HS-27A (cell line): ENCODE data around the gene SSBP4.

Experiments used
- DNase-seq: peaks from one replicate; pipeline ENCODE4 v3.0.0-alpha.2; 2012; ENCODE audit warnings: low read depth, missing footprints

The SSBP4 gene

DNA sequence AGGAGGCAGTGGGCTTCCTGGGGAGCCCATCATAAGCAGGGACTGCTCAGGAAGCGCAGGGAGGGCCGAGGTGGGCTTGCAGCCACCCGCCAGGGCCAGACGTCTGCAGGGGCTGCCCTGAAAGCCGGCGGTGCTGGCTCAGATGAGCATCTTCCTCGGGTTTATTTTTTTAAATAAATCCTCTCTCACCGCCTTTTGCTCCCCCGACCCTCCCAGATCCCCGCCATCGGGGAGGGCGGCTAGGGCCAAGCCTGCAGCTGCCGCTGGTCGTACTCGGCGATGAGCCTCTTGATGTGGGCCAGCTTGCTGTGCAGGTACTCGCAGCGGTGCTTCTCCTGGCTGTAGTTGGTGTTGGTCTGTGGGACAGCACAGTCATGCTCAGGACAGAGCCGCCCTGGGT is 25.3 kb downstream of the SSBP4 start:
- no peak for DNase-seq

DNA sequence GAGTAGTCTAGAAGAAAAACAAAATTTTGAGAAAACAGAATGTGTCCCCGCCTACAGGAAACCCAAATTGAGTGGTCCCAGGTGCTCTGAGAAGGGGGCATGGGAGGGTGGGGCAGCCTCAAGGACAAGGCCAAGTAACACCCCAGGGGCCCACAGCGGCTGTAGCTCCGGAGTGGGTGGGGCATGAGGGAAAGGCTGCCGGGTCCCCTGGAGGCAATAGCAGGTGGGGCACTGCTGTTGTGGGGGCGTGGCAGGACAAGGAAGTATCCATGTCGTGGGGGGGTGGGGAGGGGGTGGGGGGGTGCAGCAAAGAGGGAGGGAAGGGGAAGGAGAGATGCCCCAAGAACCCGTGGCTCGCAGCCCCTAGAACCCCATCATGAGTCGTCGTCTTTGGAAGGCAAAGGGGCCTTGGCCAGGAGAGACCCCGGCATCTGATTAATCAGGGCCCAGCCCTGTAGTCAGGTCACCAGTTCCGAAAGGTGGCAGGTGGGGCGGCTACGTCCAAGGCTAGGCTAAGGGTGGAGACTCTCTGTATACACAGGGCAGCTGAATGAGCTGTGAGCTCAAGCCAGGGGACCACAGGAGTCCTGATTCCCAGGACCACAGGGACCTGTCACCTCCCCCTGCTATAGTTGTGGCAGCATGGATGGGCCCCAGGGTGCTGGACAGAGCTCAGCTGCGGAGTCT is 26.2 kb downstream of the SSBP4 start:
- no peak for DNase-seq

DNA sequence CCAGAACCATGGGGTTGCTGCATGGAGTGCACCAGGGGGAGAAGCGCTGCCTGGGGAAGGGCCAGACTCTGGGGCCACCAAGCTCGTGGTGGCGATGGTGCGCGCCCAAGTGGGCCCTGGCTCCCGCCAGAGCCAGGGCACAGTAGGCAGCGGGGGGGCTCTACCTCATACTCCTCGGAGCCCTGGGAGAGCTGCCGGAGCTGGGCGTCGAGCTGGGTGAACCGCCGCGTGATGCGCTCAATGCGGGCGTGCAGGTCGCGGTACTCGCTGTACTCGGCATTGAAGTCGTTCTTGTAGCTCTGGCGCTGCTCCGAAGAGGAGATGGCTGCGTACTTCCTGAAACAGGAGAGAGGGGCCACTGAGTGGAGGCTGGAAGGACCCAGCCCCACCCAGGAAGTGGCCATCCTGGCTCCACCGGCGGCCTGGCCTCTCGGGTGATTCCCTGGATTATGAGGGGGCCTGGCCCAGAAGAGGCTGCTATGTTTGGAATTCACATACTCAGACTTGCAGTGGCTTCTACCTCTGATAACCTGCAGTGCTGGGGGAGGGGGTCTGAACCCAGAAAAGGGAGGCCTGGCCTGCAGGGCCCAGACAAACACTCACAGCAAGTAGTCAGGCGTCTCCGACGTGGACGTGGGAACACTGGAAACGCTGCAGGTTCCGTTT is 27.1 kb downstream of the SSBP4 start:
- no peak for DNase-seq

DNA sequence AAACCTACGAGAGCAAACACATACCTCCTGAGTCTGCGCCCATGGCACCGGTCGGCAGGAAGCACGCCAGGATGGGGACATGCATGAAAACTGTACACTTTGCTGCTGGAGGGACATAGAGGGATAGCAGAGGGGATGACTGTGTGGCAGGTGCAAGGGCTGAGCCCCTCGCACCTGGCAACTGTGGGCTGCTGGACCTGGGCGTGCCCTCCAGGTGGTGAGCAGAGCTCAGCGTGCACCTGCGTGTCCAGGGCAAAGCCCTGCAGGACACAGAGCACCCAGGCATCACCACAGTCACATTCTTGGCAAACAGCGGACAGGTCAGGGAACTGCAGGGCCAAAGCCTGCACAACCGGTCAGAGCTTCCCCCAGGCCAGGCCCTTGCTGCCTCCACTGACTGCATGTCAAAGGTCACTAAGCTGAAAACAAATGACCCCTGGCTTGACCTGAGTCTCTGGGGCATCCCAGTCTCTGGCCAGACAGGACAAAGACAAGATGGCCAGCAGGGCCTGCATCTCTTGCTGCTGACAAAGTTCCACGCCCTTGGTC is 27.7 kb downstream of the SSBP4 start:
- no peak for DNase-seq

DNA sequence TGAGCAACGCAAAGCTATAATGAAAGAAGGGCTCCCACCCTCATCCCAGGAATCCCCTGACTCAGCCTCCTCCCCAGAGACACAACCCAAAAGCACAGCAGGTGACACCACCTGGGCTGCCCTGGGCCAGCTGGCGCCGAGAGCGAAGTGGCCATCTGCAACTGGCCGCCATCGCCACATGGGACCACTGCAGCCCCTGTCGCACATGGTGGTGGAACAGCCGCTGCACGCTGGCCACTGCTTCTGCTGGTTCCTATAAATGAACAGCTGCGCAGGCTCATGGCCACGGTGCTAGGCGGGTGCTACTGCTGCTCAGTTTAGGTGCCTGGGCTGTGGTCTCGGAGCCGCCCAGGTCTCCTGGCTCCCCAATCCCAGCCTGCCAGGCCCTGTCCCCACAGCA is 30.4 kb downstream of the SSBP4 start:
- no peak for DNase-seq

DNA sequence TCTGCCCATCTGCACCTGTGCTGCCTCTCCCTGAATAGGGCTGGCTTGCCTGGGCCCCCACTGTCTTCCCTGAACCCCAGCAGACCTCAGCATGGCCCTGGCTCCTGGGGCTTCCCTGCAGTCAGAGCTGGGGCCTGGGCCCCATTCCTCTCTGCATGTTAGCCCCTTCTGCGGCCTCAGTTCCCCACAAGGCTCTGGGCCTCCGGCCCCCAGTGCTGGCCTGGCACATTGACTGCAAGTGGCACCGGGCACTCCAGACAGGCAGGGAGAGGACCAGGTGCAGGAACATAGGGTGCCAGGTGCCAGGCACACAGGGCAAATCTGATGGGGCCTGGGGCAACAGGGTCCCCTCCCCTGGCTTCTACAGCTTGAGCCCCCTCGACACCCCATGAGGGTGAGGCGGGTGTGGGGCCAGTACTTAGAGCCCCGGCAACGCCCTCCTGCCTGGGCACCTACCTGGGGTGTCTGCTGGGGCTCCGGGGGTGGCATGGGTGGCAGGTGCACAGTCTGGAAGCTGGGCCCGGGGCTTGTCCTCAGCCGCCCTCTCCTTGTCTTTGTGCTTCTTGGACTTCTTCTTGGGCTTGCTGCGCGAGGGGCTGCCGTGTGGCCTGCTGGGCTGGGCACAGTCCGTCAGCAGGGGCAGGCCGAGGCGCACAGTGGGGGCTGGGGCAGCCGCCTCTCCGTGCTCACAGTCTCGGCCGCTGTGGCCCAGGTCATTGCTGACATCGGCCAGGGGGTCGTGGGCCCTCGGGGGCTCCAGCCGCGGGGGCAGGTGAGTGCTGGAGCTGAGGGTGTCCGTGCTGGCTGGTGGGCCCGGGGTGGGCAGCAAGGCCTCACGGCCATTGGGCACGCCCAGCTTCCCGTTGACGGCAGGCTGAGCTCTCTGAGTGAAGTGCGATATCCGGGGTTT is 31.1 kb downstream of the SSBP4 start:
- no peak for DNase-seq

DNA sequence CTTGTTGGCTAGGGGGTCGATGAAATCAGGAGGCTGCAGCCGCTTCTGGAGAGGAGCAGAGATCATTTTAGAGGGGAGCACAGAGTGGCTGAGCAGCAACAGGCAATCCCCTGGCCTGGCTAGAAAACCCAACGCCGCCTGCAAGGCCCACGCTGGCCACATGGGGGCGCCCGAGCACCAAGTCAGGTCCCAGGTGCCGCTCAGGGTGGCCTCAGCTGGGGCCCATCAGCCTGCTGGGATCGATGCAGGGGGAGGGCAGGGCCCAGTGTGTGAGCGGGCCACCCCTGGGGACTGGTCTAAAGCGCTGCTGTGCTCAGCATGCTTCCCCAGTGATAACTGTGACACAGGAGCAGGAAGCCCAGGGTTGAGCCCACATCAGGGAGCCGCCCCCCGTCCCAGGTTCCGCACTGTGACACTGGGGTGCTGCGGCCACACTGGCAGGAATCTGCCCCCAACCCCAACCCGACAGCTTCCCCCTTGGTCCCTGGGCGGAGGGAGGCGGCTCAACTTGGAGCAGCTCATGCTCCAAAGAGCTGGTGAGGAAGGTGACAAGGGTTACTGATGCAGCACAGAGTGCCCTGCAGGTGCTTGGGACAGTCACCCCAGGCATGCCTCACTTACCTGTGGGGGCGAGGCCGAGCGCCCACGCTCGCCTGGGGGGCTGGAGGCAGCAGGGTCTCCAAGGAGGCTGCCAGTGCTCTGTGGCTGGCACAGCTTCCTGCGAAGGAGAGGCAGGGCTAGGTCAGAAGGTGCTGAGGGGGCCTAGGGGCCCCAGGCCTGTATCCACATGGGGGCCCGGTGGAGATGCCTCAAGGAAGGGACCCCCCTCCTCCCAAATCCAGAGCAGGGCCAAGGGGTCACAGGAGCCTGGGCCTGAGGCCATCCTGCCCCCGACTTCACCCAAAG is 32.0 kb downstream of the SSBP4 start:
- DNase-seq = peak; percentile 39

DNA sequence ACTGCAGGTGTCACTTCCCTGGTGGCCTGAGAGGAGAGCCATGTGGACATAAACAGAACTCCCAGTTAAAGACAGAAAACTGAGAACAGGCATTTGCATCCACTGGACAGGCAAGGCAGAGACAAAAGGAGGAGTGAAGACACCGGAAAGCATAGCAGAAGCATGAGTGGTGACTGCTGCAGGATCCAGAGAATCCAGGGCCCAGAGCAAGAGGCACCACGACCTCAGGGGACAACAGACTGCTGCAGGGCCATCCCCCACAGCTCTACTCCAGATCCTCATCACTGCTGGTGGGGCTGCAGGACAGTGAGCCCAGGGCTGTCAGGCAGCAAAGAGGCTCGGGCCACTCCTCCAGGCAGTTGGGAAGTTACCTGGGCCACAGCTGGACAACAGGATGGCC is 33.2 kb downstream of the SSBP4 start:
- DNase-seq = no peak

DNA sequence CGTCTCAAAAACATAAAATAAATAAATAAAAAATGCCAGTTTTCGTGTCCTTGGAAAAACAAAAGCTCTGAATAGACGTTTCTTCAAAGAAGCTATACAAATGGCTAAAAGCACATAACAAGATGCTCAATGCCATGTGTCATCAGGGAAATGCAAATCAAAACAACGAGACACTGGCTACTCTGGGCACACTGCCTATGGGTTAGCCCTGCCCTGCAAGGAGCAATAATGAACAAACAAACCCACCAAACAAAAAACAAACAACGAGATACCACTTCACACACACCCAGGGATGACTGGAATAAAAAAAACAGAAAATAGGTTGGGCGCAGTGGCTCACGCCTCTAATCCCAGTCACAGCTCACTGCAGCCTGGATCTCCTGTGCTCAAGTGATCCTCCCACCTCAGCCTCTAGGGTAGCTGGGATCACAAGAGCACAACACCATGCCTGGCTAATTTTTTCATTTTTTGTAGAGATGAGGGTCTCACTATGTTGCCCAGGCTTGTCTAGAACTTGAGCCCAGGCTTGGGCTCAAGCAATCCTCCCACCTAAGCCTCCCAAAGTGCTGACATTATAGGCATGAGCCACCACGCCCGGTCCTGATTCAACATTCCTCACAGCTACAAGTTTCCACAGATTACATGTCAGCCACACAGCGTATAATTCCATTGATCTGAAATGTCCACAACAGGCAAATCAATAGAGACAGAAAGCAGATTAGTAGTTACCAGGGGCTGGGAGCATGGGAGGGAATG is 34.2 kb downstream of the SSBP4 start:
- DNase-seq = no peak

DNA sequence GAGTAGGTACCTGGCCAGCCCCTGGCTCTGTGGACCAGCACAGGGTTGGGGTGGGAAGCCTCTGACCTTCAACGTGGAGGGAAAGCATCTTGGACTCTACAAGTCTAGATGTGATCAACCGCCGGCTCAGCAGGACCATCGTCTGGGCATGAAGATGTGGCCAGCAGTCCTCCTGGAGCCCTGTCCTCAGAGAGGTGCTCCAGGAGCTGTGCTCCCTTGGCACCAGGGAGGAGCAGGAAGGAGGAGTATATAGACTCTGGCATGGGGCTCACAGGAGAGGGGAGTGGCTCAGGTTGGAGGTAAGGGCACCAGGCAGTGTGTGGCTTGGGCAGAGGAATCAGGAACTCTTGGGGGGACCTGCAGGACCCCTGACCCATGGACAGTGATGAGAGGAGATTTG is 37.1 kb downstream of the SSBP4 start:
- DNase-seq = no peak

DNA sequence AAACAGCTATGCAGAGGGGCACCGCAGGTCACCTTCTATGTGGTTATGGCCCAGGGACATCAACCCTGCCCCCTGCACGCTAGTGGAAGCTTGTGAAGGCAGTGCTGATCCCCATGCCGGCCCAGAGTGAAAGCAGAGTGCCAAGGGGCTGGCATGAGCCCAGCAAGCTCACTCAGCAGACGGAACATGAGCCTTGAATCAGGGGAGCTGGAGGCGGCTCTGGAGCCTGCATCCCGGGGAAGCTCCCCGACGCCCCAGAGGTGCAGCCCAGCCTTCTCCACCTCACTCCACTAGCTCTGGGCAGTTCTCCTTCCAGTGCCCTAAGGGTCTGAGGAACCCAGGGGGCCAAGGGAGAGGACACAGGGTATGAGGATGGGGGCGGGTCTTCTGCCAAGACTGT is 37.8 kb downstream of the SSBP4 start:
- DNase-seq = no peak

DNA sequence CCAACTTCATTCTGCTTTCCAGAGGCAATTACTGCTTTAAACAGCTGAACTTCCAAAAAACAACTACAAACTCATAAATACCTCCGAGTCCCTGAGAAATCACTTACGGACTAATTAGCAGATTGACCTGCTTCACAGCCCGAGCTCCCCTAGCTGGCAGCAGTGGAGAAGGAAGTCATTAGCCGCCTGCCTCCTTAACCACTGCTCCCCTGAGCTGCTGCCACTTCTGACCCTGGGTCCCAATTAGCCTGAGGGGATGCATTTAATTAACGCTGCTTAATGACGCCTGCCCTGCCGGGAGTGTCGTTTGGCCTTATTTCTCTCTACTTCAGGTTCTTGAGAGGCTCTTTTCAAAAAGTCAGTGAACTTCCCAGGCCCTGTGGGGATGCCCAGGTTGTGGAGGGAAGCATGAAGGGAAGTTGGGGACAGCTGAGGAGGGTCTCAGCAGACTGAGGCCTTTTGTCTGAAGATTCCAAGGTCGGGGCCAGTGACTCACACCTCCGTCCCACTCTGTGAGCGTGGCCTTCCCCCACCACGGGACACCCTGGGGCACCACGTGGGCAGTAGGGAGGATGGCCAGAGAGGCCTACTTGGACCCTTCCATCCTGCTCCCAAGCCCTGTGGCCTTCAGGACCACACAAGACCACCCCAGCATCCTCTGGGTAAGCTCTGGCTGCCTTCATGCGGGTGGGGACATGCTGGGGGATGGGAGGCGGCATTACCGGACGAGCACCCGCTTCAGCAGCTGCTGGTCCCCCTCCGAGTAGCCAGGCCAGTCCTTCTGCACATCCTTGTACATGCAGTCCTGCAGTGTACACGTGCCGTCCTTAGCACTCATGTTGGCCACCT is 38.5 kb downstream of the SSBP4 start:
- DNase-seq = no peak

DNA sequence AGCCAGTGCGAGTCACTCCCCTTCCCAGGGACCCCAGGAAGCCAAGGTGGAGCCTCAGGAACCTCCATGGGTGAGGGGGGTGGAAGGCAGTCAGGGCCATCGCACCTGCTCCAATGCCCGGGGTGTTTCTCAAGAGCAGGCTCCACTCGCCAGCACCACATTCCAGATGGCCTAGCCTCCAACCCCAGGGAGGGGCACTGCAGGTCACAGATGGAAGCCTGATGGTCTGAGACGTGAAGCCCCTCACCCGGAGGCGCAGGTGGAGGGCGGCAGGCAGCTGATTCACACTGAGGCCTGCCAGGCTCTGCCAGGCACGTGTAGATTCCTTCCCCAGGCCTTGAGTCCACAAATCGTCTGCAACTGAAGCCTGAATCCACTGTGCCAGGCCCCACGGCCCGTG is 41.7 kb downstream of the SSBP4 start:
- DNase-seq = no peak

DNA sequence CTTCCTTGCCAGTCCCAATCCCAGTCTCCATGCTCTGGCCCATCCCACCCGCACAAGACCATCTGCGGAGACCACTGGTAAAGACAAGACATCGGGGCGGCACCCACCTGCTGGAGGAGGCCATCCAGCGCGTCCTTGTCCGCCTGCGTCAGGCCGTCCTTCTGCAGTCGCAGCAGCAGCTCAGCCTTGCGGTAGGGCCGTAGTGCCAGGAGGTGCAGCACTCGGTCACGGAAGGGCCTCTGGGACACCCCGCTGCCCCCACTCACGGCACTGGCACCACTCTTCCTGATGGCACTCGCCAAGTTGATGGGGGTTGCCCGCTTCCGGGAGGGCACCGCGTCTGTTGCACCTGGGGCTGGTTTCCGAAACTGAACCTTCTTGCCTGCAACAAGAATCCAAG is 42.3 kb downstream of the SSBP4 start:
- no peak for DNase-seq

DNA sequence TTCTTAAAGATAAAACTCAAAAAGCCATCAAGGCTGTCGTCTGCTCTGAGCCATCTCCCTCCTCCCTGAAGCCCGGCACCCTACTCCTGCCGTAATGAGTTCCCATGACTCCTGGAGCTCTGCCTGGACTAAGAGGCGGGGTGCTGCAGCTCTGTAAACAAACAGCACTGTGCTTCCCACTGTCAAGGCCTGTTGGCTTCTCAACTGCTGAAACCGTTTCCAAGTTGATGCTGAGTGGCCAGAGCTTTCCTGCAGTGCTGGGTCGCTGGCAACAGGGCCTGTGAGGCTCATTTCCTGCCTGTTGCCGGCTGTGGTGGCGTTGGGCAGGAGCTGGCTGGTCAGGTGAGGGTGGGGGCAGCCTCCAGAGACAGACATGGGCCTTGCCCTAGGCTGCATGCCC is 45.4 kb downstream of the SSBP4 start:
- no peak for DNase-seq

DNA sequence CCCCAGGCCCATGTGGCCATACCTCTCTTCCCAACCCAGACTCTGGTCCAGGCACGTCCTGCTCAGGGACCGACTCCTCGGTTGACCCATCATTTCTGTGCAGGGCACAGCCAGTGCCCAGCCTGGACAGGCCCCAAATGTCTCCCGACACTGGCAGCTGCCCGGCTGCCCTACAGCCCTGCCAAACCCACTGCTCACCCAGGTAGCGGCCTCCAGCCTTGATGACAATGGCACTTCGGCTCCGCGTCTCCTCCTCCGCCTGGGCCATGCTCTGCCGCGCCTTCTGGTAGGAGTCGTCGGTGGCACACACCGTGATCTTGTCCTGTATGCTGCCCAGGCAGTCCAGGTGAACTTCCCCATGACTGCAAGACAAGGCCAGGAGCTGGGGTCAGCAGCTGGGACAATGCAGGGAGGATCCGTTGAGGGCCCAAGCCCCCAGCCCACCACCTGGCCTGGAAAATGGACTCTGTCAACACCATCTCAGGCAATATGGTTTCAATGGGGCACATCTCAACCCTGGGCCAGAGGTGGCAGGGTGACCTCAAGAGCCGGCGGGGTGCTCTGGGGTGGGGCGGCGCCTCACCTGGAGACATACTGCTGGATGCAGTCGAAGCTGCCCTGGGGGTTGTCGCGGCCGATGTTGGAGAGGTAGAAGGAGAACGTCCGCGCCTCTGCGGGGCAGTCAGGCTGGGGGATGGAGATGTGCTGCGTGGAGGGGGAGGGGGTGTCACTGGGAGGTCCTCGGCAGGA is 46.2 kb downstream of the SSBP4 start:
- DNase-seq = no peak

DNA sequence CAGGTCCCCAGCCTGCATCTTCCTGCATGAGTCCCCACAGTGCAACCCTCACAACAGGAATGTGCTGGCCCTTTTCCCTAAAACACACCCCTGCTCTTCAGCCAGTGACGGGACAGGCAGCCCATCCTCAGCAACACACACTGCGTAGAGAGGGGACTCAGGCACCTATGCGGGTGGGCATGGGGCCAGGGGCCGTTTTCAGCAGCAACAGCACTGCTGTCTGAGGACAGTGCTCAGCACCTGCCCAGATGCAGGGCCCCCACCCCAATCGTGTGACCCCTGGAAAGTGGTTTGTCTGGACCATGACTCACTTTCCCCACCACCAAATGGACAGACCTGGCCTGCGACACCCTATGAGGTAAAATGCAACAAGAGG is 46.8 kb downstream of the SSBP4 start:
- no peak for DNase-seq

DNA sequence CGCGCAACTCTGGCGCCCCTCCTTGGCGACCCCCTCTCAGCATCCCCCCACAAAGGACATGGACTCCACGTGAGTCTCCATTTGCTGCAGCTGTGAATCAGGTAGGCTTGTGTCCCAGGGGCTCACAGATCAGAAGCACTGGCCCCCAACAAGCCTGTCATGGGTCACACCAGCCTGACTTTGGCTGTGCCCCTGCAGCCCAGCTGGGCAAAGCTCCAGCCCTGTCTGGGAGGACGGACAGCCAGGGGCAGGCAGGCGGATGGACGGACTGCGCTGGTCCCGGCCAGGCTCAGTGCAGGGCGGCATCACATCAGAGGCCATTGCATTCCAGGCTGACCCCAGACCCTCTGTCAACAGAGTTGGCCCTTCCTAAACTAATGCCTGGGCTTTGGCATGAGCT is 47.2 kb downstream of the SSBP4 start:
- no peak for DNase-seq

DNA sequence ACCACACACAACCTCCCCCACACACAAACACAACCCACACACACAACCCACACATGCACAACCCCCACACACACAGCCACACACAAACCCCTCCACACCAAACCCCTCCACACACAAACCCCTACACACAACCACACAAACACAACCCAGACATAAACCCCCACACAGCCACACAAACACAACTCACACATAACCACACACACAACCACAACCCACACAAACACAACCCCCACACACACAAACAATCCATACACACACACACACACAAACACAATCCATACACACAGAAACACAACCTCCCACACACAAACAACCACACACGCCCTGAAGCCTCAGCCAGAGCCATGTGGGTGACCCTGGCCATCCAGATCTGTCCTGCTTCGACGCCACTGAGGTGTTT is 48.8 kb downstream of the SSBP4 start:
- no peak for DNase-seq
